Transverse colon (tissue), 4 donors: ENCODE results near the gene ARRB1. TPM values are rescaled to one million over a fixed set of nuclear protein-coding genes. Genes with fewer than 3 reads are reported as not detected.

Experiments
- DNase-seq: peaks from one replicate; pipeline ENCODE4 v3.0.0-alpha.2; 2019
- H3K27ac ChIP-seq, 4 donors: fragments of 200-600 bp; sonication (generic); 2 replicates each; pipeline ENCODE4 v1.5.1; 2016 to 2018; ENCODE audit warnings: inconsistent platforms in 4 of 4
- H3K27me3 ChIP-seq: fragments of 200-600 bp; sonication (generic); 2 replicates; pipeline ENCODE4 v1.5.1; 2017; ENCODE audit warnings: inconsistent platforms
- H3K36me3 ChIP-seq, 4 donors: fragments of 200-600 bp; sonication (generic); 2 replicates each; pipeline ENCODE4 v1.5.1; 2017 to 2019; ENCODE audit warnings: inconsistent platforms in 4 of 4
- H3K4me1 ChIP-seq, 4 donors: fragments of 200-600 bp; sonication (generic); 2 replicates each; pipeline ENCODE4 v1.5.1; 2017 to 2020; ENCODE audit warnings: inconsistent platforms in 4 of 4
- H3K4me3 ChIP-seq, 4 donors: fragments of 200-600 bp; sonication (generic); 1 replicate in 1 of 4; 2 replicates in 3 of 4; pipeline versions ENCODE4 v1.5.1 to v1.6.1; 2017 to 2019; ENCODE audit warnings: inconsistent platforms in 4 of 4
- H3K9me3 ChIP-seq, 2 donors: fragments of 200-600 bp; sonication (generic); 2 replicates each; pipeline ENCODE4 v1.5.1; 2017 to 2019; ENCODE audit warnings: inconsistent platforms in 2 of 2
- CTCF ChIP-seq, 5 experiments: fragments of 200-600 bp in 3 of 5; fragments of 450-650 bp in 2 of 5; sonication (generic) in 3 of 5; IDR thresholded peaks; 1 replicate in 2 of 5; 2 replicates in 3 of 5; pipeline ENCODE4 v1.5.1; 2016 to 2017; ENCODE audit warnings: antibody characterized with exemption in 5 of 5, inconsistent platforms in 3 of 5, mild to moderate bottlenecking in 2 of 5, moderate library complexity in 1 of 5
- EP300 ChIP-seq: sonication (generic); formaldehyde crosslinking; IDR thresholded peaks from one replicate; pipeline ENCODE4 v1.6.1; 2017; ENCODE audit warnings: antibody characterized with exemption, low read depth
- POLR2A ChIP-seq: fragments of 450-650 bp; IDR thresholded peaks from one replicate; pipeline ENCODE4 v1.6.1; 2016; ENCODE audit warnings: antibody characterized with exemption, mild to moderate bottlenecking, moderate library complexity
- POLR2AphosphoS5 ChIP-seq, 3 donors: sonication (generic); formaldehyde crosslinking; IDR thresholded peaks; one replicate each; pipeline ENCODE4 v1.6.1; 2016; ENCODE audit warnings: antibody characterized with exemption in 3 of 3
- WGBS, 2 donors: methylation state at CpG; one replicate each; pipeline ENCODE4 v1.1.5; 2018; ENCODE audit warnings: low coverage in 1 of 2; 5-methylcytosine and 5-hydroxymethylcytosine counted together
- in situ Hi-C, 4 donors: fragments of 200-750 bp; cut with MboI; loops; one replicate each; pipeline versions ENCODE4 v1.15.0 to v1.15.1; 2017; ENCODE audit warnings: low sequenced_read_pairs in 3 of 4, low pct_ligation_motif_present in 1 of 4, low pct_unique_long_range_greater_than_20kb in 1 of 4
- intact Hi-C: fragments of 100-400 bp; cut with DNase I; formaldehyde crosslinking; loops from one replicate; pipeline ENCODE4 v1.15.1; 2023; ENCODE audit warnings: low total_unique reads
- total RNA-seq, 4 donors: library from RNA; depleted of rRNA; stranded (reverse); fragments of >200 nt; gene quantifications; one replicate each; pipeline ENCODE4 v1.1.0, GENCODE V29; 2016

The ARRB1 gene
- total RNA-seq, 4 donors from 2014 or later: 55.7 to 88.2 (median 78.0) TPM

GRCh38 chr11:75330291-75330690, 21.2 kb downstream of the ARRB1 start:
- intact Hi-C loops: no loop called here
- WGBS, 2 donors: 16% methylated on average over 1 of the region's 1 CpG; no CpG with 5 or more reads in 1 of the 2 donors
- TF ChIP-seq POLR2AphosphoS5 (IDR thresholded peaks at IDR 0.05): peak in 2 of 3 donors; percentile 50
- no peak for TF ChIP-seq POLR2A
- no peak for TF ChIP-seq EP300
- Histone ChIP-seq H3K27me3 (no peaks in the 10 kb centered on the region), H3K4me1 (peaks cover 64 to 87% (median 77%) of the 10 kb centered on the region in 4 donors), H3K9me3 (no peaks in the 10 kb centered on the region), H3K4me3 (no peak overlapping the region), H3K27ac (peak overlapping the region; percentile 80 to 87 (median 83)), H3K36me3 (no peaks in the 10 kb centered on the region)
- in situ Hi-C loops: loop anchor here in 2 of 4 donors (5.0 to 10.0 kb wide), 2 partner anchors 52 to 55 kb away; no protein-coding TSS in a partner anchor
- peak; percentile 76 for DNase-seq

- in situ Hi-C loops (loop anchor here in 1 of 4 donors (5.0 kb wide), 1 partner anchor 54 kb away; no protein-coding TSS in a partner anchor), intact Hi-C loops (loop anchor here (1.0 kb wide), 1 partner anchor 56 kb away; no protein-coding TSS in a partner anchor)
- H3K4me1 ChIP-seq: peaks cover 53 to 85% (median 78%) of the 10 kb centered on the region in 4 donors
- DNase-seq: peak; percentile 85
- WGBS, 2 donors: 11 to 24% methylated on average over 5 to 9 of the region's 9 CpGs
- peak overlapping the region; percentile 80 to 87 (median 83) for H3K27ac ChIP-seq
- peak in 1 of 3 donors; percentile 17 for TF ChIP-seq POLR2AphosphoS5 (IDR thresholded peaks at IDR 0.05)
- no peak for TF ChIP-seq EP300
- TF ChIP-seq POLR2A: no peak
- peak; percentile 58 to 82 (median 69) for TF ChIP-seq CTCF (IDR thresholded peaks at IDR 0.05)
- H3K27me3 ChIP-seq: no peaks in the 10 kb centered on the region
- H3K36me3 ChIP-seq: no peaks in the 10 kb centered on the region
- no peak overlapping the region for H3K4me3 ChIP-seq
- H3K9me3 ChIP-seq: no peaks in the 10 kb centered on the region
Measured at GRCh38 chr11:75328426-75329277, 22.8 kb downstream of the ARRB1 start.

- TF ChIP-seq CTCF (IDR thresholded peaks at IDR 0.05): no peak
- no peak for TF ChIP-seq POLR2A
- TF ChIP-seq POLR2AphosphoS5 (IDR thresholded peaks at IDR 0.05): no peak
- no peak for TF ChIP-seq EP300
- in situ Hi-C loops: loop anchor here in 1 of 4 donors (5.0 kb wide), 1 partner anchor 56 kb away; no protein-coding TSS in a partner anchor
- Histone ChIP-seq H3K27ac (peak overlapping the region; percentile 65 to 86 (median 74)), H3K4me3 (no peak overlapping the region), H3K9me3 (no peaks in the 10 kb centered on the region), H3K27me3 (no peaks in the 10 kb centered on the region), H3K36me3 (no peaks in the 10 kb centered on the region), H3K4me1 (peaks cover 52 to 95% (median 82%) of the 10 kb centered on the region in 4 donors)
- DNase-seq: no peak
- intact Hi-C loops: no loop called here
- WGBS, 2 donors: 63 to 69% methylated on average over 3 of the region's 3 CpGs
Measured at GRCh38 chr11:75326439-75326810, 25.0 kb downstream of the ARRB1 start.

GRCh38 chr11:75325713-75326438, 25.6 kb downstream of the ARRB1 start:
- Histone ChIP-seq H3K27ac (peak overlapping the region; percentile 65 to 86 (median 74)), H3K9me3 (no peaks in the 10 kb centered on the region), H3K36me3 (no peaks in the 10 kb centered on the region), H3K27me3 (no peaks in the 10 kb centered on the region), H3K4me3 (no peak overlapping the region), H3K4me1 (peaks cover 51 to 95% (median 80%) of the 10 kb centered on the region in 4 donors)
- in situ Hi-C loops: loop anchor here in 1 of 4 donors (5.0 kb wide), 1 partner anchor 56 kb away; no protein-coding TSS in a partner anchor
- intact Hi-C loops: no loop called here
- no peak for DNase-seq
- WGBS, 2 donors: 13 to 45% methylated on average over 5 to 10 of the region's 10 CpGs
- TF ChIP-seq POLR2A (no peak), EP300 (no peak), POLR2AphosphoS5 (IDR thresholded peaks at IDR 0.05) (no peak), CTCF (IDR thresholded peaks at IDR 0.05) (no peak)
